ENCODE results near the gene STX3.

DNA sequence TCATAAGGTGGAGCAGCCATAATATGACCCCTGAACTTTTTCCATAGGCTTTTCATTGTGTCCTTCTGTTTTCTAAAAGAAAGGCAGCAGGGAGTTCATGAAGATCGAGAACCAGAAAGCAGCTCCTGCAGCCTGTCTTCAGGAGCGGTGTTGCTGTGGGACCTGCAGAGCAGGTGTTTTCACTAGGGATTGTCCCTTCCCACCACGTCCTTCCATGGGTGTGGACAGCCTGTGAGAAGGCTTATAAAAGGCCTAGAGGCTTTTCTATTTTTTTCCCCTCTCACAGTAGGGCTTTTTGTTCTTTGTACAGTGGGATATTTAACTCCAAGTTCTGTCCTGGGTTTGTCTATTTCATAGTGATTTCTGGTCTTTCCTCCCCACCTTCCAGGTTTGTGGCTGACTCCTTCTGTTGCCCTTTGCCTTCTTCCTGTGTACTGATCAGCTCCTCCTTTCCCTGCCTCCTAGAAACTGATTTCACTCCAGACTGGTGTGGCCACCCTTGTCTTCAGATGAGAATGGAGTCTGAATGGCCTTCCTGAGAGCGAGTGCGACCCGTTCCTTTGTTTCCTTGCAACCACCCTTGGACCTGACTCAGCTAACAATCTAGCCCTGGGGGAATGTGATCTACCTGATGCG, 45.3 kb downstream of the STX3 start:
- no peak for TF ChIP-seq POLR2A (IDR thresholded peaks at IDR 0.05)
- no peak for TF ChIP-seq POLR2AphosphoS5 (IDR thresholded peaks at IDR 0.05)

All from spleen (tissue), 3 donors.